Measurements from ENCODE around the gene PRMT9.

PRMT9 gene

GRCh38 chr4:147704846-147705245 is 20.9 kb upstream of the PRMT9 start:
- Histone ChIP-seq H3K36me3 (ENCODE audit: control insufficient read depth in 2 of 2, insufficient read depth in 1 of 2, low read length in 2 of 2) (no peaks in the 10 kb centered on the region), H3K4me1 (ENCODE audit: control insufficient read depth, insufficient read depth, low read length) (no peaks in the 10 kb centered on the region), H3K27ac (ENCODE audit: extremely low read depth, low read depth, low read length) (no peak overlapping the region), H3K9me3 (ENCODE audit: control insufficient read depth, insufficient read depth, low read depth, low read length) (no peaks in the 10 kb centered on the region), H3K4me3 (ENCODE audit: low read depth, low read length) (no peak overlapping the region)
- no peak for TF ChIP-seq GLI4 (tag by site-specific recombination; IDR thresholded peaks at IDR 0.05)
- TF ChIP-seq ZNF585B (tag by site-specific recombination; IDR thresholded peaks at IDR 0.05): no peak
- ChIA-PET POLR2A (no interaction called here), CTCF (no interaction called here)

DNA sequence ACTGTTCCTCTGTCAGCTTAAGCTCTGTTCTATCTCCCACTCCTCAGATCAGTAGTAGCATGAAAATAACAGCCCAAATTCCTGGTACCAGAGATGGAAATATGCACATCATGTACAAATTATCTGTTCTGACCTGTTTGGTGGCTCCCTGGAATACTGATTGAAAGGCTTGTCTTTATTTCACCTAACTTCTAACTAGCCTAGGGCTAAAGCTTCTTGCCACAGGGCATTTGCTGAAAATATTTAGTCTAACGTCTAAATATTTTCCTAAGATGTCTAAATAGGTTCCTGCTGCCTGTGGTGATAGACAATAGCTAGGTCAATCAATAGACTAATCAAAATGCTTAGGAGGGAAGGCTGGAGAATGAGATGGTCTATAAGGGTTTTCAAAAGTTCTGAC is 12.9 kb upstream of the PRMT9 start:
- Histone ChIP-seq H3K27ac (ENCODE audit: extremely low read depth, low read depth, low read length) (no peak overlapping the region), H3K4me1 (ENCODE audit: control insufficient read depth, insufficient read depth, low read length) (no peaks in the 10 kb centered on the region), H3K4me3 (ENCODE audit: low read depth, low read length) (no peak overlapping the region), H3K36me3 (ENCODE audit: control insufficient read depth in 2 of 2, insufficient read depth in 1 of 2, low read length in 2 of 2) (no peaks in the 10 kb centered on the region), H3K9me3 (ENCODE audit: control insufficient read depth, insufficient read depth, low read depth, low read length) (no peaks in the 10 kb centered on the region)
- no peak for TF ChIP-seq ZNF518A (tag by site-specific recombination; conservative IDR thresholded peaks at IDR 0.05; ENCODE audit: low read depth)
- TF ChIP-seq, protein P1, sequence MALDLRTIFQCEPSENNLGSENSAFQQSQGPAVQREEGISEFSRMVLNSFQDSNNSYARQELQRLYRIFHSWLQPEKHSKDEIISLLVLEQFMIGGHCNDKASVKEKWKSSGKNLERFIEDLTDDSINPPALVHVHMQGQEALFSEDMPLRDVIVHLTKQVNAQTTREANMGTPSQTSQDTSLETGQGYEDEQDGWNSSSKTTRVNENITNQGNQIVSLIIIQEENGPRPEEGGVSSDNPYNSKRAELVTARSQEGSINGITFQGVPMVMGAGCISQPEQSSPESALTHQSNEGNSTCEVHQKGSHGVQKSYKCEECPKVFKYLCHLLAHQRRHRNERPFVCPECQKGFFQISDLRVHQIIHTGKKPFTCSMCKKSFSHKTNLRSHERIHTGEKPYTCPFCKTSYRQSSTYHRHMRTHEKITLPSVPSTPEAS (tag by site-specific recombination; IDR thresholded peaks at IDR 0.05): no peak
- TF ChIP-seq HOXA7 (CRISPR knock-in tag; IDR thresholded peaks at IDR 0.05; ENCODE audit: borderline replicate concordance): no peak
- no peak for TF ChIP-seq HOXD13 (CRISPR knock-in tag; IDR thresholded peaks at IDR 0.05; ENCODE audit: borderline replicate concordance)
- TF ChIP-seq SP7 (tag by site-specific recombination; IDR thresholded peaks at IDR 0.05): no peak
- TF ChIP-seq ZBTB20 (tag by site-specific recombination; IDR thresholded peaks at IDR 0.05): no peak
- TF ChIP-seq ZNF561 (tag by site-specific recombination; IDR thresholded peaks at IDR 0.05; ENCODE audit: borderline replicate concordance): no peak
- no peak for TF ChIP-seq KLF1 (tag by site-specific recombination; IDR thresholded peaks at IDR 0.05)
- TF ChIP-seq, protein P2, sequence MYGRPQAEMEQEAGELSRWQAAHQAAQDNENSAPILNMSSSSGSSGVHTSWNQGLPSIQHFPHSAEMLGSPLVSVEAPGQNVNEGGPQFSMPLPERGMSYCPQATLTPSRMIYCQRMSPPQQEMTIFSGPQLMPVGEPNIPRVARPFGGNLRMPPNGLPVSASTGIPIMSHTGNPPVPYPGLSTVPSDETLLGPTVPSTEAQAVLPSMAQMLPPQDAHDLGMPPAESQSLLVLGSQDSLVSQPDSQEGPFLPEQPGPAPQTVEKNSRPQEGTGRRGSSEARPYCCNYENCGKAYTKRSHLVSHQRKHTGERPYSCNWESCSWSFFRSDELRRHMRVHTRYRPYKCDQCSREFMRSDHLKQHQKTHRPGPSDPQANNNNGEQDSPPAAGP (tag by site-specific recombination; IDR thresholded peaks at IDR 0.05): no peak
- ChIA-PET CTCF (interaction anchor here (0.7 to 3.3 kb wide), 3 partner anchors 12 to 170 kb away, joined by 3 to 19 read pairs (median 11); no protein-coding TSS in a partner anchor), POLR2A (no interaction called here)

- Histone ChIP-seq H3K27ac (ENCODE audit: extremely low read depth, low read depth, low read length) (no peak overlapping the region), H3K9me3 (ENCODE audit: control insufficient read depth, insufficient read depth, low read depth, low read length) (no peaks in the 10 kb centered on the region), H3K4me3 (ENCODE audit: low read depth, low read length) (no peak overlapping the region), H3K4me1 (ENCODE audit: control insufficient read depth, insufficient read depth, low read length) (no peaks in the 10 kb centered on the region), H3K36me3 (ENCODE audit: control insufficient read depth in 2 of 2, insufficient read depth in 1 of 2, low read length in 2 of 2) (no peaks in the 10 kb centered on the region)
- POLR2A ChIA-PET: no interaction called here
- CTCF ChIA-PET: interaction anchor here (0.6 to 2.0 kb wide), 3 partner anchors 8 to 174 kb away, joined by 3 to 12 read pairs (median 3); no protein-coding TSS in a partner anchor
- TF ChIP-seq IKZF3 (tag by site-specific recombination; IDR thresholded peaks at IDR 0.05) (no peak), YY1 (tag by site-specific recombination; IDR thresholded peaks at IDR 0.05) (no peak), ZNF585B (tag by site-specific recombination; IDR thresholded peaks at IDR 0.05) (no peak), GLI2 (tag by site-specific recombination; IDR thresholded peaks at IDR 0.05; ENCODE audit: borderline replicate concordance, low read depth) (no peak), SCRT2 (tag by site-specific recombination; IDR thresholded peaks at IDR 0.05) (no peak), GFI1B (tag by site-specific recombination; IDR thresholded peaks at IDR 0.05) (no peak), ZNF76 (tag by site-specific recombination; IDR thresholded peaks at IDR 0.05; ENCODE audit: borderline replicate concordance, low read depth) (no peak), PRDM10 (tag by site-specific recombination; IDR thresholded peaks at IDR 0.05) (no peak)
- TF ChIP-seq, protein P3, sequence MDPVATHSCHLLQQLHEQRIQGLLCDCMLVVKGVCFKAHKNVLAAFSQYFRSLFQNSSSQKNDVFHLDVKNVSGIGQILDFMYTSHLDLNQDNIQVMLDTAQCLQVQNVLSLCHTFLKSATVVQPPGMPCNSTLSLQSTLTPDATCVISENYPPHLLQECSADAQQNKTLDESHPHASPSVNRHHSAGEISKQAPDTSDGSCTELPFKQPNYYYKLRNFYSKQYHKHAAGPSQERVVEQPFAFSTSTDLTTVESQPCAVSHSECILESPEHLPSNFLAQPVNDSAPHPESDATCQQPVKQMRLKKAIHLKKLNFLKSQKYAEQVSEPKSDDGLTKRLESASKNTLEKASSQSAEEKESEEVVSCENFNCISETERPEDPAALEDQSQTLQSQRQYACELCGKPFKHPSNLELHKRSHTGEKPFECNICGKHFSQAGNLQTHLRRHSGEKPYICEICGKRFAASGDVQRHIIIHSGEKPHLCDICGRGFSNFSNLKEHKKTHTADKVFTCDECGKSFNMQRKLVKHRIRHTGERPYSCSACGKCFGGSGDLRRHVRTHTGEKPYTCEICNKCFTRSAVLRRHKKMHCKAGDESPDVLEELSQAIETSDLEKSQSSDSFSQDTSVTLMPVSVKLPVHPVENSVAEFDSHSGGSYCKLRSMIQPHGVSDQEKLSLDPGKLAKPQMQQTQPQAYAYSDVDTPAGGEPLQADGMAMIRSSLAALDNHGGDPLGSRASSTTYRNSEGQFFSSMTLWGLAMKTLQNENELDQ (tag by site-specific recombination; IDR thresholded peaks at IDR 0.05; ENCODE audit: low read depth): no peak
Observed at GRCh38 chr4:147693218-147693617, 9.3 kb upstream of the PRMT9 start.
